Measurements from ENCODE around the gene MS4A14. TPM values are rescaled to one million over a fixed set of nuclear protein-coding genes. Genes with fewer than 3 reads are reported as not detected.
"Not testable (repeated sequence)": the region's sequence is repeated elsewhere in the genome, so short reads cannot be mapped to it uniquely, and the experiment has no call there.

Gene MS4A14, protein sequence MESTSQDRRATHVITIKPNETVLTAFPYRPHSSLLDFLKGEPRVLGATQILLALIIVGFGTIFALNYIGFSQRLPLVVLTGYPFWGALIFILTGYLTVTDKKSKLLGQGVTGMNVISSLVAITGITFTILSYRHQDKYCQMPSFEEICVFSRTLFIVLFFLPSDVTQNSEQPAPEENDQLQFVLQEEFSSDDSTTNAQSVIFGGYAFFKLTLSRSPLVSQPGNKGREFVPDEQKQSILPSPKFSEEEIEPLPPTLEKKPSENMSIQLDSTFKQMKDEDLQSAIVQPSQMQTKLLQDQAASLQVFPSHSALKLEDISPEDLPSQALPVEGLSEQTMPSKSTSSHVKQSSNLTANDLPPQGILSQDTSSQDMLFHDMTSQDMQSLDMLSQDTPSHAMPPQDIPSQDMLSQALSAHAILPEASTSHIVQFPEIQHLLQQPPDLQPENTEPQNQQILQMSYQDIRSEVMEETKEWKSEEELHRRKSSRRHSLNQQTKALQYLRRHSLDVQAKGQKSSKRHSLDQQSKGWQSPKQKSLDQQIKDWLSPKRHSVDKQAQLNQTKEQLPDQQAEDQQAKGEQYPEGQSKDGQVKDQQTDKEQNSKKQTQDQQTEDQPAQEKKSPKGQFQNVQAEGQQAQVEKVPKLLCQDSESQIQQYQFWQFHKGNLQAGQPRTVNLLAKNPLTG
- total RNA-seq (2014; rRNA removed; shearing (Covaris generic)), result not detected in 2 replicates
- not detected in 2 replicates for polyA plus RNA-seq (2014; cell fraction: nucleus; rRNA removed)

DNA sequence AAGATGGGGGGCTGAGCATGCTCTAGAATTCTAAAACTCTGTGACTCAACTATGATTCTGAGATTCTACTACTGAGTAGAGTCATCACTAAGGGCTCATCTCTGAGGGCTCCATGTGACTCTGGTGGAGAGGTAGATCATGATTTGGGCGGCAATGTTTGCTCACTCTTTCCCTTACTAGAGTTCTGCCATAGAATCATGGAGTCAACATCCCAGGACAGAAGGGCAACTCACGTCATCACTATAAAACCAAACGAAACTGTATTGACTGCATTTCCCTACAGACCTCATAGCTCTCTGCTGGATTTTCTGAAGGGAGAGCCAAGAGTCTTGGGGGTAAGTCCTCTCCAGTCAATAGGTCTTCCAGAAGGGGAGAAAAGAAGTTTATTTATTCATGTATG, at the start of gene MS4A14:
MS4A14 (plus strand) TSS at position 78 of the 400 bp plus-strand sequence; CDS start at position 198, 120 bp downstream.
- DNase-seq (ENCODE audit: extremely low read depth, low read depth), result no peak

DNA sequence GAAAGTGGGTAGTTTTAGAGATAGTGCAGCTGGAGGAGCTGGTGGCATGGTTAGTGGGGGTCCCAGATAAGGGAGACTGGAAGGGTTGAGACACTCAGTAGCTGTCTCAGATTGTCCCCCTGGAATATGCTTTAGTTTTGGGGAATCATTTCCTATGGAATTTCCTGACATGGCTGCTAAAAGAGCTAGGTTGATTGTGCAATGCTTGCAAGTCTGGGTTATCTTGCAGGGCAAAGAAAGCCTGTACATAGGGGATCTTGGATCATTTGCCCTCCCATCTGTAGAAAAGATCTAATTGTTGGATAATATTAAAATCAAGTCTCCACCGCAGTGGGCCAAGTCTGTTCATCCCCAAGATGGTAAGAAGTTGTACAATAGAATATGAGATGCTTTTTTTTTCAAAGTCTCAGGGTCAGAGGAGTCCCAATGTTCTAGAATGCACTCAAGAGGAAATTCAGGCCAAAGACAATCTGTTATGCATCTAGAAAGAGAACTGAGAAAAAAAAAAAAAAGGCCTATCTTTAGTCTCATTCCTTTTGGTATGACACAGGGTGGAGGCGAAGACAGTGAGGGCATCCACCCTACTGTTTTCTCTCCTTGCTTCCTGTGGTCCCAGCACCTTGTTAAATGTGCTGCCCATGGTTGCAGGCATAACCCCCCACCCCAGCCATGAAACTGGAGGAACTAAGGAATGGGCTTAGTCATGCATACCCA, 49.0 kb upstream of the MS4A14 start:
- no peak for DNase-seq (ENCODE audit: extremely low read depth, low read depth)

- no peak for DNase-seq (ENCODE audit: extremely low read depth, low read depth)
These were observed 48.1 kb upstream of the MS4A14 start for GRCh38 chr11:60348116-60348515.

DNA sequence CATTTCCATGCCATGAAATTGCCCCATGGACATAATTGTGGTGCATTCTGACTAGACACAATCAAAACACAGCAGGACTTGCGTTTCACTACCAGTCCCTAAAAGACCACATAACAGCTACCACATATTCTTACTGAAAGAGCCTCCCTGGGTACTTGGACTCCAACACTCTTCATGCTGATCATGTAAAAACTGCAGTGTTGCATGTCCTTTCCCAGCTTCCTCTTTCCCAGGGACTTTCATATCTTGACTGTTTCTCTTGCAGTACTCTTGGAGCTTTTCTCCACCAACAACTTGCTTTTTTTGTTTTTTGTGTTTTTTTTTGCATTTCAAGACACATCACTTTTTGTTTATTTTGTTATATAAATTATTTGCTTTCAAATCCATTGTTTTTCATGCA, 46.3 kb upstream of the MS4A14 start:
- no peak for DNase-seq (ENCODE audit: extremely low read depth, low read depth)

DNA sequence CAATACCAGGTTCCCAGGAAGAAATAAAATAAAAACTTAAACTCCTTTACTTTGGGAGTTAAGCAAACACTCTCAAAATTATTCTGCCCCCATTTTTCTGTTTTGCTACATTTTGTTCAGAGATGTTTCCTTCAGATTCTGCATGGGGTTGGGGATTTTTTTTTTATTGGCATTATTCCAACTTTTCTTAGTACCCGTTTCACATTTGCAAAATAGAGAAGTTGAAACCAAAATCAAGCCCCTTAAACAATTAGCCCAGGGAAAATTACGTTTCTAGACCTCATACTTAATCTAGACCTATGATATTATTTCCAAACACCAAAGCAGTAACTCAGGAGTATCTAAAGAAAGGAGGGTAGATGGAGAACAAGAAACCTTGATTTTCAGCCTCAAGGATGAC, 38.5 kb upstream of the MS4A14 start:
- DNase-seq (ENCODE audit: extremely low read depth, low read depth), result no peak

DNA sequence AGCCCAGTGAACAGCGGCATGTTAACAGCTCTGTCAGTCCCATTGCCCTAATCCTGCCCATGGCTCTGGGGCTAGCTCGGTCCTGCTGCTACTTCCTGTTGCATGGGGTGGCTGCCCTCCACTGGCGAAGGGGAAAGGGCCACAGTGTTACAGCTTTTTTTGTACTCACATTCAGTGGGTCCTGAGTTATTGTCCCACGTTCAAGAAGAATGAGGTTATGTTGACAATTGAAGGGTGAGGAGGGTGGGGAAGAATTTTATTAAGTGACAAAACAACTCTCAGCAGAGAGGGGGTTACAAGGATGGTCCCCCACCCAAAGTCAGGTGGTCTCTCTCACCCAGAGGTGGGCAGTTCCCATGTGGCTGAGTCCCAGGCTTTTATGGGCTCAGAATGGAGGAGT, 35.6 kb upstream of the MS4A14 start:
- no peak for DNase-seq (ENCODE audit: extremely low read depth, low read depth)

GRCh38 chr11:60362241-60362640, 34.0 kb upstream of the MS4A14 start:
- DNase-seq (ENCODE audit: extremely low read depth, low read depth), result no peak

GRCh38 chr11:60363542-60364470, 32.5 kb upstream of the MS4A14 start:
- peak; percentile 48 for DNase-seq (ENCODE audit: extremely low read depth, low read depth)

- DNase-seq (ENCODE audit: extremely low read depth, low read depth), result not testable (repeated sequence)
These were observed 29.9 kb upstream of the MS4A14 start for GRCh38 chr11:60366262-60366904.

DNA sequence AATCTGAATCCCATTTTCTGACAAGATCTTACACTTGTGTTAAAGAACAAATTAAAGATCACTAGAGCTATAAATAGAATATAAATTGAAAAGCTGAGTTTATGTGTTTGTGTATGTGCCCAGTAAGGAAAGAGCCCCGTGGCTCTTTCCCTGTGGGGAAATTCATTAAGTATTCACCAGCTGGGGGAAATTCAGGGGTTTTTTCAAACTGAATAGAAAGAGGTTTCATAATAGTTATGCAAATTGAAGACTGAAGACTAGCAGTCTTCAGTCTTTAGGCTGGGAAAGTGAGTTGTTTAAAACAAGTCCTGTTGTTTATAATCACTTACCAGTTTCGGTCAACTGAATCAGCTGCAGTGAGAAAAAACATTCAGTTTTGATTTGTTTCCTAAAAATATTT, 29.2 kb upstream of the MS4A14 start:
- no peak for DNase-seq (ENCODE audit: extremely low read depth, low read depth)

- no peak for DNase-seq (ENCODE audit: extremely low read depth, low read depth)
These were observed 28.4 kb upstream of the MS4A14 start for GRCh38 chr11:60367896-60368295.

- DNase-seq (ENCODE audit: extremely low read depth, low read depth), result no peak
These were observed 25.9 kb upstream of the MS4A14 start for GRCh38 chr11:60370252-60370810.

DNA sequence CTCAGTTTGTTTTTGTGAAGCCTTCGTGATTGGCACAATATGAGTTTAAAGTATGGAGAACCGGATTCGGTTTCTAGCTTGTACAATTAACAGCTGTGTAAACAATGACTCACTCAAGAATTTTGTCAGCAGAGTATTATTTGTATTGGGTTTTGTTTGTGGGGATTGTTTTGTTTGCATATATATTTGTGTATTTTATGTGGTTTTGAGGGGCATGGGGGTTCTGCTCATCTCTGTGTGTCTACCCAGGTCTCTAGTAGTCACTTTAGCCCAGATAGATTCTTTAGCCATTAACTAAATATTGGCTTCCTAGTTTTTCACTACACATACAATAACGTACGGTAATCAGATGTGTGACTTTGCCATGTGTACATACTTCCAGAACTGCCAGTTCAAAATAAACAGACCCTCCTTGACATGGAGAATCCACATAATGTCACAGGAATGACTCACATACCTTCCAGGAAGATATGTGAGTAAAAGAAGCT, 25.4 kb upstream of the MS4A14 start:
- DNase-seq (ENCODE audit: extremely low read depth, low read depth), result no peak

GRCh38 chr11:60371386-60371785, 24.9 kb upstream of the MS4A14 start:
- no peak for DNase-seq (ENCODE audit: extremely low read depth, low read depth)

GRCh38 chr11:60371854-60372253, 24.4 kb upstream of the MS4A14 start:
- DNase-seq (ENCODE audit: extremely low read depth, low read depth), result no peak

GRCh38 chr11:60372767-60373166, 23.5 kb upstream of the MS4A14 start:
- no peak for DNase-seq (ENCODE audit: extremely low read depth, low read depth)

GRCh38 chr11:60375316-60375715, 20.9 kb upstream of the MS4A14 start:
- no peak for DNase-seq (ENCODE audit: extremely low read depth, low read depth)

- DNase-seq (ENCODE audit: extremely low read depth, low read depth), result no peak
These were observed 19.7 kb upstream of the MS4A14 start for GRCh38 chr11:60376601-60377000.

GRCh38 chr11:60377401-60378136, 18.7 kb upstream of the MS4A14 start:
- DNase-seq (ENCODE audit: extremely low read depth, low read depth), result no peak
